HL-60 (cell line): ENCODE data around the gene DISP2.
A peak's percentile ranks its signal among the peaks of the same experiment; 100 is the strongest.

Experiments used
- DNase-seq, 2 experiments: peaks; one replicate each; pipeline ENCODE4 v3.0.0-alpha.2; 2010 to 2020; ENCODE audit warnings: low read depth in 1 of 2, low spot score in 1 of 2
- H3K27ac ChIP-seq: fragments of 250-450 bp; sonication (Bioruptor Pico); replicated peaks from 2 replicates; pipeline ENCODE4 v1.5.1; 2020; ENCODE audit warnings: mild to moderate bottlenecking, moderate library complexity
- H3K27me3 ChIP-seq: fragments of 250-450 bp; sonication (Bioruptor Pico); 2 replicates; pipeline ENCODE4 v1.5.1; 2021; ENCODE audit warnings: mild to moderate bottlenecking, moderate library complexity; ENCODE audit not compliant: insufficient read depth, poor library complexity, severe bottlenecking
- H3K4me3 ChIP-seq: replicated peaks from 2 replicates; pipeline ENCODE4 v1.5.1; 2011; ENCODE audit warnings: mild to moderate bottlenecking, control low read depth, low read length; ENCODE audit not compliant: insufficient read depth
- GABPA ChIP-seq: IDR thresholded peaks from 2 replicates; pipeline ENCODE4 v1.6.1; 2012; ENCODE audit warnings: low read depth
- POLR2AphosphoS5 ChIP-seq: IDR thresholded peaks from 2 replicates; pipeline ENCODE4 v1.6.1; 2012; ENCODE audit warnings: low read depth
- SPI1 ChIP-seq: IDR thresholded peaks from 2 replicates; pipeline ENCODE4 v1.6.1; 2012; ENCODE audit warnings: low read depth, mild to moderate bottlenecking, borderline replicate concordance
- TF ChIP-seq, protein P1 (sequence below): IDR thresholded peaks from 2 replicates; pipeline ENCODE4 v1.6.1; 2012; ENCODE audit warnings: low read depth; ENCODE audit not compliant: insufficient replicate concordance
- TF ChIP-seq, protein P2 (sequence below): IDR thresholded peaks from one replicate; pipeline ENCODE4 v1.5.1; 2011; ENCODE audit warnings: low read length, control low read depth, inconsistent platforms; ENCODE audit not compliant: insufficient read depth

The DISP2 gene

DNA sequence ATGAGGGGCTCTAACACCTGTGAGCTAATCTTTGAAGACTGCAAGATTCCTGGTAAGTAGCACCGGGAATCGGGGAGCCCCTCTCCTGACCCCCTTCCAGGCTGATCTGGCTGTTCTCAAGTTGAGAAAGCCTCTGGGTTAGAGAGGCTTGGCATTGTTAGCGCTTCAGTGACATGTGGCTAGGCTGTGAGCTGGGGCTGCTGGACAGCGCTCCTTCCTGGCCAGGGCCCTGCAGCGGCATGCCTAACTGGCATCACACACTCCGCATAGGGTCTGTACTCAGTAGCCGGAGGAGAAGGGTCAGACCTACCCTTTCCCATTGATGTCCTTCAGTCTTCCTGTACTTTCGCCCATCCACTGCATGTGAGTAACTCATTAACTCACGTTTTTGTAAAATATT lies 55.0 kb downstream of the DISP2 start:
- no peak for DNase-seq
- no peak overlapping the region for H3K4me3 ChIP-seq

DNA sequence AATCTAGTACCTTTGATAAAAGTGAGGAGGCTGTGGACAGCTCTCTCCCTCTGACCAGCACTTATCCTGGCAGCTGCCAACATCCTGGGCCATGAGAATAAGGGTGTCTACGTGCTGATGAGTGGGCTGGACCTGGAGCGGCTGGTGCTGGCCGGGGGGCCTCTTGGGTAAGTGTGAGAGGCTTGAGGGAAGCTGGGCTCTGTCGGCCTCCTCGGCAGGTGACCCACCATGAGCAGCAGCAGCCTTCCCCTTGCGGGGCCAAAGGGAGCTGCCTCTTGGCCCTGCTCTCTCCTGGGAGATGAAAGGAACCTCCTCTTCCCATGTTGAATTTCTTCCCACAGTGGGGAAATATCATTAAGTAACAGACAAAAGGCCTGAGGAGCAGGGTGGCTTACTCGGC lies 56.8 kb downstream of the DISP2 start:
- no peak for DNase-seq
- Histone ChIP-seq H3K4me3 (no peak overlapping the region), H3K27me3 (no peaks in the 10 kb centered on the region), H3K27ac (no peak overlapping the region)
- no peak for TF ChIP-seq GABPA
- TF ChIP-seq, protein P1, sequence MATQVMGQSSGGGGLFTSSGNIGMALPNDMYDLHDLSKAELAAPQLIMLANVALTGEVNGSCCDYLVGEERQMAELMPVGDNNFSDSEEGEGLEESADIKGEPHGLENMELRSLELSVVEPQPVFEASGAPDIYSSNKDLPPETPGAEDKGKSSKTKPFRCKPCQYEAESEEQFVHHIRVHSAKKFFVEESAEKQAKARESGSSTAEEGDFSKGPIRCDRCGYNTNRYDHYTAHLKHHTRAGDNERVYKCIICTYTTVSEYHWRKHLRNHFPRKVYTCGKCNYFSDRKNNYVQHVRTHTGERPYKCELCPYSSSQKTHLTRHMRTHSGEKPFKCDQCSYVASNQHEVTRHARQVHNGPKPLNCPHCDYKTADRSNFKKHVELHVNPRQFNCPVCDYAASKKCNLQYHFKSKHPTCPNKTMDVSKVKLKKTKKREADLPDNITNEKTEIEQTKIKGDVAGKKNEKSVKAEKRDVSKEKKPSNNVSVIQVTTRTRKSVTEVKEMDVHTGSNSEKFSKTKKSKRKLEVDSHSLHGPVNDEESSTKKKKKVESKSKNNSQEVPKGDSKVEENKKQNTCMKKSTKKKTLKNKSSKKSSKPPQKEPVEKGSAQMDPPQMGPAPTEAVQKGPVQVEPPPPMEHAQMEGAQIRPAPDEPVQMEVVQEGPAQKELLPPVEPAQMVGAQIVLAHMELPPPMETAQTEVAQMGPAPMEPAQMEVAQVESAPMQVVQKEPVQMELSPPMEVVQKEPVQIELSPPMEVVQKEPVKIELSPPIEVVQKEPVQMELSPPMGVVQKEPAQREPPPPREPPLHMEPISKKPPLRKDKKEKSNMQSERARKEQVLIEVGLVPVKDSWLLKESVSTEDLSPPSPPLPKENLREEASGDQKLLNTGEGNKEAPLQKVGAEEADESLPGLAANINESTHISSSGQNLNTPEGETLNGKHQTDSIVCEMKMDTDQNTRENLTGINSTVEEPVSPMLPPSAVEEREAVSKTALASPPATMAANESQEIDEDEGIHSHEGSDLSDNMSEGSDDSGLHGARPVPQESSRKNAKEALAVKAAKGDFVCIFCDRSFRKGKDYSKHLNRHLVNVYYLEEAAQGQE: no peak
- TF ChIP-seq SPI1: no peak
- TF ChIP-seq, protein P2, sequence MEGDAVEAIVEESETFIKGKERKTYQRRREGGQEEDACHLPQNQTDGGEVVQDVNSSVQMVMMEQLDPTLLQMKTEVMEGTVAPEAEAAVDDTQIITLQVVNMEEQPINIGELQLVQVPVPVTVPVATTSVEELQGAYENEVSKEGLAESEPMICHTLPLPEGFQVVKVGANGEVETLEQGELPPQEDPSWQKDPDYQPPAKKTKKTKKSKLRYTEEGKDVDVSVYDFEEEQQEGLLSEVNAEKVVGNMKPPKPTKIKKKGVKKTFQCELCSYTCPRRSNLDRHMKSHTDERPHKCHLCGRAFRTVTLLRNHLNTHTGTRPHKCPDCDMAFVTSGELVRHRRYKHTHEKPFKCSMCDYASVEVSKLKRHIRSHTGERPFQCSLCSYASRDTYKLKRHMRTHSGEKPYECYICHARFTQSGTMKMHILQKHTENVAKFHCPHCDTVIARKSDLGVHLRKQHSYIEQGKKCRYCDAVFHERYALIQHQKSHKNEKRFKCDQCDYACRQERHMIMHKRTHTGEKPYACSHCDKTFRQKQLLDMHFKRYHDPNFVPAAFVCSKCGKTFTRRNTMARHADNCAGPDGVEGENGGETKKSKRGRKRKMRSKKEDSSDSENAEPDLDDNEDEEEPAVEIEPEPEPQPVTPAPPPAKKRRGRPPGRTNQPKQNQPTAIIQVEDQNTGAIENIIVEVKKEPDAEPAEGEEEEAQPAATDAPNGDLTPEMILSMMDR: no peak

More for the DNA sequence above, 55.0 kb downstream of the DISP2 start:
- Histone ChIP-seq H3K27me3 (no peaks in the 10 kb centered on the region), H3K27ac (no peak overlapping the region)
- TF ChIP-seq, protein P1: peak; percentile 78
- no peak for TF ChIP-seq POLR2AphosphoS5

DNA sequence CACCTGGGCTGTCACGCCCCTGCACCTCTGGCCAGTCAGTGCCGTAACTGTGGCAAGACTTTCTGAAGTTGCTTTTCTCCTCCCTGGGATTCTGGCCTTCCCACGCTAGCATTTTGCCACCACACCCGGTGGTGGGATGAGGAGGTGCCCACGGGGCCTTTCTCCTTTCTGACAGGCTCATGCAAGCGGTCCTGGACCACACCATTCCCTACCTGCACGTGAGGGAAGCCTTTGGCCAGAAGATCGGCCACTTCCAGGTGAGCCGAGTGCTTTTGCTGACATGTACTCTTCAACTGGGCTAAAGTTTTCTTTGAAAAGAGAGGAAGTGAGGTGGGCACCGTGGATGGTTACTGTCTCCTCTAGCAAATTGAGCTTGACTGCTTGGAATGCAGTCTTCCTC lies 57.2 kb downstream of the DISP2 start:
- TF ChIP-seq POLR2AphosphoS5 (no peak), GABPA (no peak), SPI1 (no peak)
- TF ChIP-seq, protein P2: no peak
- TF ChIP-seq, protein P1: no peak
- Histone ChIP-seq H3K4me3 (no peak overlapping the region), H3K27me3 (no peaks in the 10 kb centered on the region), H3K27ac (no peak overlapping the region)
- DNase-seq: no peak

DNA sequence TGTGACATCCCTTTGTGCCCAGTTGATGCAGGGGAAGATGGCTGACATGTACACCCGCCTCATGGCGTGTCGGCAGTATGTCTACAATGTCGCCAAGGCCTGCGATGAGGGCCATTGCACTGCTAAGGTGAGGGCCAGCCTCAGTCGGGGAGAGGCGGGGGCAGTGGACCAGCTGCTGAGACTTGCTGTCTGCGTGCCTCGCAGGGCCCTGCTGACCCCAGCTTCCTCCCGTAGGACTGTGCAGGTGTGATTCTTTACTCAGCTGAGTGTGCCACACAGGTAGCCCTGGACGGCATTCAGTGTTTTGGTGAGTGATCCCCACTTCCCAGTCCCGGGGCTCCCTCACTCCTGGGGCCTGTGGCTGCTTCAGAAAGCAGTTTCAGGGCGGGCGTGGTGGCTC lies 58.0 kb downstream of the DISP2 start:
- Histone ChIP-seq H3K4me3 (no peak overlapping the region), H3K27ac (no peak overlapping the region)
- no peak for TF ChIP-seq GABPA
- TF ChIP-seq, protein P2: no peak
- no peak for TF ChIP-seq SPI1
- TF ChIP-seq, protein P1: no peak
- TF ChIP-seq POLR2AphosphoS5: no peak

More for the DNA sequence above, 58.0 kb downstream of the DISP2 start:
- DNase-seq: no peak
- no peaks in the 10 kb centered on the region for H3K27me3 ChIP-seq
